ENCODE measurements around the gene GPR32. TPM values are rescaled to one million over a fixed set of nuclear protein-coding genes. Genes with fewer than 3 reads are reported as not detected.
A peak's percentile ranks its signal among the peaks of the same experiment; 100 is the strongest.
"Not testable (repeated sequence)": the region's sequence is repeated elsewhere in the genome, so short reads cannot be mapped to it uniquely, and the experiment has no call there.

GPR32 gene
- total and polyA plus RNA-seq, 5 experiments from 2014 or later = not detected

DNA sequence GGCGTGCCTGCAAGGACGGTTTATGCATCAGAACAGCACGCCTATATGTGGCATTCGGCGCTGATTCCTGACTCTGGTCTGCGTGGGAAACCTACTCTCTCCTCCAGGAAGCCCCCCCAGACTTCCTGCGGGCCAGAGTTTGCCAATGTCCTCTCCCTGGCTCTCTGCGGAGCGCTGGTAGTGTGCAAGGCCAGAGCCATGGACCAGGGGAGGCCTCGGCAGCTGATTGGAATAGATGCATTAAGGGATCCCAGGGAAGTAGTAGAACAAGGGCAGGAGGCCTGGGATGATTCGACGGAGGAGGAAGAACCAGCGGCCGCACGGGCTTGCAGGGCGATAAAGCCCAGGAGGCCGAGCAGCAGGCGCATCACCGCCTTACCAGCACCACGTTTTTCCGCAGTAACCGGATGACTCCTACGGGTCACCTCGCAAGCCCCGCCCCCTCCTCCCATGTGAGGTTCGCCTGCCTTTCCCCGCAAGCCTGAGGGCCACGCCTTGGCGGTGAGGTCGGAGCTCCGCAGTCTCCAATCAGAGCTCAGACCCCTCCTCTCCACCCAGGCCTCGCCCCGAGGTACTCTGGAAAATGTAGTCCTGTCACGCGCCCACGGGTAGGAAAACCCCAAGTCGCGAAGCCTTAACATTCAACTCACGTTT is 42.1 kb upstream of the GPR32 start:
- ATAC-seq (peak; percentile 47 to 62), DNase-seq (peak; percentile 63 to 95 (median 88))
- Mint-ChIP-seq H3K4me1 (peaks cover 21 to 54% (median 42%) of the 10 kb centered on the region in 4 donors), H3K36me3 (peaks cover 0 to 6% (median 0%) of the 10 kb centered on the region in 3 donors), H3K27me3 (peaks cover 0 to 17% (median 1%) of the 10 kb centered on the region in 5 donors), H3K9me3 (peaks cover 0 to 5% (median 0%) of the 10 kb centered on the region in 9 donors), H3K4me3 (peak overlapping the region; percentile 53 to 94 (median 78)), H3K27ac (peak overlapping the region; percentile 53 to 94 (median 88))
- POLR2A ChIA-PET = interaction anchor here (0.6 to 5.5 kb wide), 6 partner anchors 10 to 1742 kb away, joined by 3 to 43 read pairs (median 4); partner anchors contain the start of genes JOSD2 and NR1H2

DNA sequence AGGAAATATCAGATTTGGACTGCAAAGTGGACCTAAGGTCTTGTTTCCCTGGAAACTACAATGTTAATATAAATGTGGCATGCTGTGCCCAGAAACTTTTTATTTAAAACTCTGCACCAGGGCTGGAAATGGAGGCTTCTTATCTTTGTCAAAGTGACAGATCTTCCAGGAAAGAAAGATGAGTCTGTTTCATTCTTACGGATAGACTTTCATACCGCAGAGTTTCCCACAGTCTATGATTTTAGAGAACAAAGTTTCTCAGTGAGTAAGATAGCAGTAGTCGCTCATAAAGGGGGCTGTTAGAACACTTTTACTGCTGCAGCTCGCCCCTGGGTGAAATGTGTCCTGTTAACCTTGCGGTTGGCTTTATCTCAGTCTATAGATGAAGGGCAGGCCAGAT is 40.4 kb upstream of the GPR32 start:
- Mint-ChIP-seq H3K36me3 (peaks cover 0 to 6% (median 0%) of the 10 kb centered on the region in 3 donors), H3K4me3 (no peak overlapping the region), H3K9me3 (peaks cover 0 to 5% (median 0%) of the 10 kb centered on the region in 9 donors), H3K4me1 (peaks cover 14 to 37% (median 34%) of the 10 kb centered on the region in 4 donors), H3K27me3 (peaks cover 0 to 19% (median 1%) of the 10 kb centered on the region in 5 donors), H3K27ac (no peak overlapping the region)
- POLR2A ChIA-PET = interaction anchor here (0.6 to 0.7 kb wide), 3 partner anchors 35 to 563 kb away, joined by 3 to 4 read pairs (median 3); no protein-coding TSS in a partner anchor
- no peak for DNase-seq
- no peak for ATAC-seq

DNA sequence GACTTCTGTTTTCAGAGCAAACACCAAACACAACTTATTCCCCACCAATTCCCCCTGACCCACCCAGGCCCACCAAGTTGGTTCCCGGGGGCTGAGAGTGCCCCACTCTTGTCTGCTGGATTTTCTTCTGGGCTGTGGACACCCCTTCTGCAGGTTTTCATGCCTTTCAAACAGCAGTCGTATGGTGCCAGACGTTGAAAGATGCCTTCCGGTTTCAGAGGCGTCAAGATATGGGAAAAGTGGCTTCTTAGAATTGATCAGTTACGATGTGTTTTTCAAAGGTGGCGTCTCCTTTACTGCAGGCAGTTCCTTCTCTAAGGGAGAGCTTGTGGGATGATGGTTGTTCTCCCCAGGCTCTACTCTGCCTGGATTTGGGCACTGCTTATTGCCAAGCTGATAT is 34.4 kb upstream of the GPR32 start:
- no peak overlapping the region for H3K27ac Mint-ChIP-seq

DNA sequence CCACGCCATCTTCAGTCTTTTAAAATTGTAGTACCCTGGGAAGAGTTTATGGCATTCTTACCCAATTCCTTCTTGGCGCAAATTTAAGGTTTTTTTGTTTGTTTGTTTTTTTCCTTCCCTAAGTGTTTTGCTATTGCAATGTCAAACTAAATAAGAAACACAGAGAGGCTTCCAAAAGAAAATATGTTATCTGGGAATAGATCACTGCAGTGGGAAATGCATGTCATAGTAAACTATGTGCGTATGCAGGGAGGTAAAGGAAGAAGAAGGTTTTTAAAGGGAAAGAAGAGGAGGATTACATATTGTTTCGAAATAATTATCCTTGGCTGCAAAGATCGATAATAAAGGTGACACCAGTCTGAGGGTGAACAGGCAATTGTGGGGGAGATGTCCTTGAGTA is 33.9 kb upstream of the GPR32 start:
- Mint-ChIP-seq H3K36me3 (peaks cover 0 to 3% (median 0%) of the 10 kb centered on the region in 3 donors), H3K4me1 (peaks cover 0 to 5% (median 2%) of the 10 kb centered on the region in 4 donors), H3K27ac (no peak overlapping the region), H3K4me3 (no peak overlapping the region), H3K9me3 (no peaks in the 10 kb centered on the region), H3K27me3 (peaks cover 23 to 42% (median 33%) of the 10 kb centered on the region in 5 donors)
- POLR2A ChIA-PET = no interaction called here
- DNase-seq (no peak), ATAC-seq (no peak)

More for the DNA sequence above, 34.4 kb upstream of the GPR32 start:
- no peaks in the 10 kb centered on the region for H3K9me3 Mint-ChIP-seq
- H3K27me3 Mint-ChIP-seq = peaks cover 20 to 37% (median 28%) of the 10 kb centered on the region in 5 donors
- DNase-seq (no peak), ATAC-seq (no peak)
- peaks cover 0 to 5% (median 2%) of the 10 kb centered on the region in 4 donors for H3K4me1 Mint-ChIP-seq
- POLR2A ChIA-PET = no interaction called here
- H3K4me3 Mint-ChIP-seq = no peak overlapping the region
- peaks cover 0 to 3% (median 0%) of the 10 kb centered on the region in 3 donors for H3K36me3 Mint-ChIP-seq

DNA sequence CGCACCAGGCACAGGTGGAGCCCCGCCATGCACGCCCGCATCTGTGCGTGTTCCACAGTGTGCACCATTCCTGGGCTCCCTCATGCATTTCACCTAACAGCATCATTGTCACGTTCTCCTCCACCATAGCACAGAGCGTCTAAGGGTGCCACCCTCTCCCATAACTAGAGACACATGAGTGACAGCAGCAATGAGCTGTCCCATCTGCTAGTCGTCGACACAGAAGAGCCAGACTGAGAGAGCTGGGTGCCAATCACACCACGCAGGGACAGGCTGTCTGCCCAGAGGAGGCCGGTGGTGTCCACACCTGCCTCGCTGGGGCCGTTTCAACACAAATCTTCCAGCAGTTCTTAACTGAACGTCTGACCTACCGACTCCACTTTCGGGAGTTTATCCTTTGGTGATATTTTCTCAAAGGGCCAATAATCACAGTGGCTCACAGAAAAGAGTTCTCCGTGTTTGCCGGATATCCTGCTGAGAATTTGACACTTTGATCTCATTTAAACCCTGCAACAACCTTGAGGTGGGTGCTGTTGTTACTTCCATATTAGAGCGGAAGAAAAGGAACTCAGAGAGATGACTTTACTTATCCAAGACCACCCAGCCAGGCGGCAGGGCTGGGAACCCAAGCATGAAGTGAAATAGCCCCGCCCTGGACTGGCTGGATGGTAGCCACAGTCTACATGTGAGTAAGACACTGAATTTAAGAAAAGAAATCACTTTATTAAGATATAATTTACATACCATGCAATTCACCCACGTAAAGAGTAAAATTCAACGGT is 30.9 kb upstream of the GPR32 start:
- Mint-ChIP-seq H3K9me3 (no peaks in the 10 kb centered on the region), H3K36me3 (peaks cover 0 to 3% (median 0%) of the 10 kb centered on the region in 3 donors), H3K4me1 (peaks cover 0 to 5% (median 2%) of the 10 kb centered on the region in 4 donors), H3K27ac (no peak overlapping the region), H3K4me3 (no peak overlapping the region), H3K27me3 (peaks cover 28 to 57% (median 30%) of the 10 kb centered on the region in 5 donors)
- DNase-seq (no peak), ATAC-seq (no peak)
- POLR2A ChIA-PET = no interaction called here

DNA sequence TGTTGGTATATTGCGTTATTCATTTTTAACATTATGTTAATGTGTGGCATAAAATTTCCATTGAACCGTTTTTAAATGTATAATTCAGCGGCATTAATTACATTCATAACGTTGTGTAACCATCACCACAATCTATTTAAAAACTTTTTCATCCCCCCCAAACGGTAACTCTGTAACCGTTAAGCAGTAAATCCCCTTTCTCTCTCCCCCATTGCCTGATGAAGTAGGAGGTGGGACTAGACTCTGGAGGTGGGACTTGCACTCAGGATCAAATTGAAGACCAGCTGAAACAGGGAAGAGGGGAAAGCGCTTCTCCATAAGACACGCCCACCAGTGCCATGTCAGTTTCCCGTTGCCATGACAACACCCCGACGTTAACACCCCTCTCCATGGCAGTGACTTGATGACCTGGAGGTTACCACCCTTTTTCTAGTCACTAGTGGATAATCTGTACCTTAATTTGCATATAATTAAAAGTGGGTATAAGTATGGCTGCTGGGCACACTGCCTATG is 30.3 kb upstream of the GPR32 start:
- H3K27me3 Mint-ChIP-seq = peaks cover 29 to 63% (median 31%) of the 10 kb centered on the region in 5 donors
- H3K4me1 Mint-ChIP-seq = peaks cover 0 to 5% (median 2%) of the 10 kb centered on the region in 4 donors
- POLR2A ChIA-PET = no interaction called here
- peaks cover 0 to 3% (median 0%) of the 10 kb centered on the region in 3 donors for H3K36me3 Mint-ChIP-seq
- H3K9me3 Mint-ChIP-seq = no peaks in the 10 kb centered on the region
- no peak overlapping the region for H3K4me3 Mint-ChIP-seq
- ATAC-seq = no peak
- DNase-seq = no peak
- no peak overlapping the region for H3K27ac Mint-ChIP-seq

DNA sequence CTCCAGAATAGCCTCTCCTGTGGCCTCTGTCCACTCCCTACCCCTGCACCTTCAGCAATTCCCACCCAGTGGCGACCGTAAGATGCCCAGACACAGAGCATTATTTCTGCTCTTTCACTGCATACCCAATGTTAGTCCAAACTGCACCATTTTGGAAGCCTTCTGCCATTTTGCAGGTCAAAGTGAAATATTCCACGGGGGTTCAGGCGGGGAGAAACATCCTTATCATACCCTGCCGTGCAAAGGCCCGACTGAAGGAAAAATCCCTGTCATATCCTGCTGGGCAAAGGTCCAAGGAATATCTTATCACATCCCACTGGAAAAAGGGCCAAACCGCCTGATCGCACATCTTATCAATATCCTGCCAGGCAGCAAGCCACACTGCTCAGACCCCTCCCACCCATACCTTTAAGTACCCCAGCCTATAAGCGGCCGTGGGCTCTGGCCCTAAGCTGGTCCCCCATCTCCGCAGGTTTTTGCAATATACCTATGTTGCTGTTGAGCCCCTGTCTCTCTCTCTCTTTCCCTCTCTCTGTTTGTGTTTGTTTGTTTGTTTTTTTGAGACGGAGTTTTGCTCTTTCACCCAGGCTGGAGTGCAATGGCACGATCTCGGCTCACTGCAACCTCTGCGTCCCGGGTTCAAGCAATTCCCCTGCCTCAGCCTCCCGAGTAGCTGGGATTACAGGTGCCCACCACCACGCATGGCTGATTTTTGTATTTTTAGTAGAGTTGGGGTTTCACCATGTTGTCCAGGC is 28.9 kb upstream of the GPR32 start:
- Mint-ChIP-seq H3K9me3 (no peaks in the 10 kb centered on the region), H3K27ac (no peak overlapping the region), H3K4me3 (no peak overlapping the region), H3K36me3 (peaks cover 0 to 2% (median 0%) of the 10 kb centered on the region in 3 donors), H3K27me3 (peaks cover 27 to 71% (median 29%) of the 10 kb centered on the region in 5 donors), H3K4me1 (peaks cover 0 to 5% (median 2%) of the 10 kb centered on the region in 4 donors)
- no peak for ATAC-seq
- POLR2A ChIA-PET = no interaction called here
- DNase-seq = no peak

DNA sequence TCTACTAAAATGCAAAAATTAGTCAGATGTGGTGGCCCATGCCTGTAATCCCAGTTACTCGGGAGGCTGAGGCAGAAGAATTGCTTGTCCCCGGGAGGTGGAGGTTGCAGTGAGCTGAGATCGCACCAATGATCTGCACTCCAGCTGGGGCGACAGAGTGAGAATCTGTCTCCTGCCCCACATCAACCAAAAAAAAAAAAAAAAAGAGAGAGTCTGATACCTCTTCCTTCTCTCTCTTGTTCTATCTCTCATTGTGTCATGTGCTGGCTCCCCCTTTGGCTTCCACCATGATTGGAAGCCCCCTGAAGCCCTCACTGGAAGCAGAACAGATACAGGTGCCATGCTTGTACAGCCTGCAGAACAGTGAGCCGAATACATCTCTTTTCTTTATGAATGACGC is 26.7 kb upstream of the GPR32 start:
- Mint-ChIP-seq H3K9me3 (no peaks in the 10 kb centered on the region), H3K36me3 (no peaks in the 10 kb centered on the region), H3K4me1 (peaks cover 0 to 5% (median 2%) of the 10 kb centered on the region in 4 donors), H3K27me3 (peaks cover 23 to 60% (median 25%) of the 10 kb centered on the region in 5 donors), H3K27ac (peak overlapping the region in 1 of 10 donors; percentile 37), H3K4me3 (no peak overlapping the region)
- ATAC-seq (no peak), DNase-seq (no peak)
- POLR2A ChIA-PET = interaction anchor here (0.7 kb wide), 2 partner anchors 27 to 83 kb away, joined by 5 to 6 read pairs; no protein-coding TSS in a partner anchor

DNA sequence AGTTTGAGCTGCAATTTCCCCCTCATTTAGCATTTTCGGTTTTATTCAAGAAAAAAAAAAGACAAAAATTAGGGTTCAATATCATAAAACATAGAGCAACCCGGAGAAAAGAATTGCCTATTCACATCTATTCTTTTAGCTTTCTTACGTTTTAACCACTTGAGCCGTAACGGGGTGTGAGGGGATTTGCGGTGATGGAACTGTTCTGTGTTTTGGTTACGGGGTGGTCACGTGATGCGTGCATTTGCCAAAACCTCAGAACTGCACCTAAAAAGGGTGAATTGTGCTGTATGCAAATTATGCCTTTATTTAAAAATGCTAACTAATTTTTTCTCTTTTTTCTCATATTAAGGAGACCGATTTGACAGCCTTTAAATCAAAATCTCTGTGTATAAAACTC is 25.0 kb upstream of the GPR32 start:
- no peak overlapping the region for H3K4me3 Mint-ChIP-seq
- no peaks in the 10 kb centered on the region for H3K36me3 Mint-ChIP-seq
- no peaks in the 10 kb centered on the region for H3K9me3 Mint-ChIP-seq
- H3K4me1 Mint-ChIP-seq = no peaks in the 10 kb centered on the region
- POLR2A ChIA-PET = no interaction called here
- DNase-seq (no peak), ATAC-seq (no peak)
- peak overlapping the region in 1 of 10 donors; percentile 73 for H3K27ac Mint-ChIP-seq
- H3K27me3 Mint-ChIP-seq = peaks cover 12 to 46% (median 13%) of the 10 kb centered on the region in 5 donors

DNA sequence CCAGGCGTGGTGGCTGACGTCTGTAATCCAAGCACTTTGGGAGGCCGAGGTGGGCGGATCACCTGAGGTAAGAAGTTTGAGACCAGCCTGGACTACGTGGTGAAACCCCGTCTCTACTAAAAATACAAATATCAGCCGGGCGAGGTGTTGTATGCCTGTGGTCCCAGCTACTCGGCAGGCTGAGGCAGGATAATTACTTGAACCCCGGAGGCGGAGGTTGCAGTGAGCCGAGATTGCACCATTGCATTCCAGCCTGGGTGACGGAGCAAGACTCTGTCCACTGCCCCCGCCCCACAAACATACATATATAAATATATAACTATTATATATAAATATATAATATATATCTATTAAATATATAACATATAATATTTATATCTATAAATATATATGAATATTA is 23.1 kb upstream of the GPR32 start:
- DNase-seq, H3K4me3 Mint-ChIP-seq, POLR2A ChIA-PET, H3K27ac Mint-ChIP-seq, H3K36me3 Mint-ChIP-seq, H3K4me1 Mint-ChIP-seq, ATAC-seq, H3K9me3 Mint-ChIP-seq: not testable (repeated sequence)
- H3K27me3 Mint-ChIP-seq = peaks cover 3 to 31% (median 6%) of the 10 kb centered on the region in 5 donors

DNA sequence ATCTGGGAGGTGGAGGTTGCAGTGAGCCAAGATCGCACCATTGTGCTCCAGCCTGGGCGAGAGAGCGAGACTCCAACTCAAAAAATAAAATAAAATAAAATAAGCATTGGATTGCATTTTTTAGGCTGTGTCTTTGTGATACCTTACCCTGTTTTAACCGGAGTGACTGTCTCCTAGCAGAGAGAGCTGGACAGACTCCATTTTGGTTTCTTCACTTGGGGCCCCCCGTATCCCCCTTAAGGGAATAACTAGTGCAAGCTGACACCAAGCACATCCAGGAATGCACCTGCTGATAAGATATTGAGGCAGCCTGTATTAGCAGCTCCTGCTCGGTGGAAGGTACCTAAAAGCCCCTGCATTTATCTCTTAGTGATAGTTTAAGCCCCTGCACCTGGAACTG is 20.8 kb upstream of the GPR32 start:
- H3K4me1 Mint-ChIP-seq = no peaks in the 10 kb centered on the region

DNA sequence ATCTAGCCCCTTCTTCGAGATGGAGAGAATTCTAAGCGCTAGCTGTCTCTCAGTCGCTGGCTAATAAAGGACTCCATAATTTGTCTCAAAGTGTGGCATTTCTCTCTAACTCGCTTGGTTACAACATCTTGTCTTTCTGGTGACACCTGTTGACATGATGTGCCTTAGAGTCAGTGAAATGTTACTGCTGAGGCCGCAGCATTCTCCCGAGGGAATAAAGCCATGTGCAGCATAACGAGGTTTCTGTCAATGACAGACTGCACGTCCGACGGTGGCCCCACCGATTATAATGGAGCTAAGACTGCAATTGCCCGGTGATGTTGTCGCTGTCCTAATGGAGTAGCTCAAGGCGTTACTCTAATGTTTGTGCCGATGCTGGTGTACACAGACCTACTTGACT is 20.3 kb upstream of the GPR32 start:
- DNase-seq = no peak
- POLR2A ChIA-PET = no interaction called here
- Mint-ChIP-seq H3K27me3 (peaks cover 1 to 26% (median 8%) of the 10 kb centered on the region in 5 donors), H3K27ac (no peak overlapping the region), H3K36me3 (no peaks in the 10 kb centered on the region), H3K4me3 (no peak overlapping the region), H3K4me1 (no peaks in the 10 kb centered on the region), H3K9me3 (no peaks in the 10 kb centered on the region)
- no peak for ATAC-seq

More for the DNA sequence above, 20.8 kb upstream of the GPR32 start:
- Mint-ChIP-seq H3K4me3 (no peak overlapping the region), H3K9me3 (no peaks in the 10 kb centered on the region), H3K27me3 (peaks cover 1 to 32% (median 8%) of the 10 kb centered on the region in 5 donors), H3K27ac (no peak overlapping the region), H3K36me3 (no peaks in the 10 kb centered on the region)
- POLR2A ChIA-PET = no interaction called here
- ATAC-seq (no peak), DNase-seq (no peak)

Data from naive thymus-derived CD8-positive, alpha-beta T cell (primary cell).